Right ventricle myocardium inferior (tissue), 1 donor: Measurements from ENCODE around the gene TMTC2. TPM values are rescaled to one million over a fixed set of nuclear protein-coding genes. Genes with fewer than 3 reads are reported as not detected.
A peak's percentile ranks its signal among the peaks of the same experiment; 100 is the strongest.

Experiments used
- ATAC-seq: fragments of 200-7000 bp; cut with Tn5 transposase; one replicate; pipeline ENCODE4 v1.9.1; 2020; ENCODE audit warnings: mild to moderate bottlenecking, moderate library complexity
- DNase-seq: peaks from one replicate; pipeline ENCODE4 v3.0.0; 2021; ENCODE audit errors: missing footprints
- intact Hi-C: fragments of 100-400 bp; cut with DNase I; formaldehyde crosslinking; loops from one replicate; pipeline ENCODE4 v1.11.0; 2022
- total RNA-seq: library from RNA; stranded (reverse); fragmentation: NEBNext Ultra II Directional; extraction: Animal tissue kit (Norgen Biotek cat#: 25700); gene quantifications from one replicate; pipeline ENCODE4 v1.2.1, GENCODE V29; 2021
- donor health status: DM: no; HTN: yes; CAD: no; lungs with severe emphysema.

TMTC2 gene
- total RNA-seq, 1 donor from 2014 or later: 4.4 TPM

- DNase-seq (no peak), ATAC-seq (peak; percentile 52)
Measured at GRCh38 chr12:83015390-83016217, 328.9 kb downstream of the TMTC2 start.

DNA sequence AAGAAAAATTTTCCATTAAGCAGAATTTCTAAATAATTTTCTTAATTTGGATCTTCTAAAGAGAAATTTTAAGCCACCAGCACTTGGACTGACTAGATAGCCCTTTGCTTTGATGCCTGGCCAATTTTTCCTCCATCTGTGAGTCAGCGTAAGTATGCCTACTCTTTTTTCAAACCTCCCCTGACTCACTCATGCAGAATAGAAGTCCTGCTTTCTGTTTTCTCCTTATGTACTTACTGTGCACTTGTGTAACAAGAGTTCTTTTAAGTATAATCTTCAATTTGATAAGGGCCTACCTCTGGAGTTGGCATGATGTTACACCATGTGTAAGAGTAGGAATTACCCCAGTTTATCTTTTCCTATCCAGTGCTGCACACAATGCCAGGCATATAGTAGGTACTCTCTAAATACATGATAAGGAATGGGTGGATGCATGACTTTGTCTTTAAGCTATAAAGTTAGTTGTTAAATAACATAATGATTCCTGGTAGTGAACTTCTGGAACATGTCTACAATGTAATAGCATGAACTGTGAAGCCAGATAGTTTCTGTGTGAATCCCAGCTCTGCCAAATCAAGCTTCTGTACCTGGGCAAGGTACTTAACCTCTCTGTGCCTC is 329.6 kb downstream of the TMTC2 start:
- DNase-seq (no peak), ATAC-seq (peak; percentile 44)
- intact Hi-C loops: no loop called here

More at GRCh38 chr12:83015390-83016217, 328.9 kb downstream of the TMTC2 start:
- intact Hi-C loops: no loop called here

- ATAC-seq (peak; percentile 38), DNase-seq (no peak)
- intact Hi-C loops: no loop called here
Measured at GRCh38 chr12:83016991-83017390, 330.3 kb downstream of the TMTC2 start.

GRCh38 chr12:83018088-83018487 is 331.4 kb downstream of the TMTC2 start:
- intact Hi-C loops: no loop called here
- peak; percentile 79 for ATAC-seq

GRCh38 chr12:83027021-83027723 is 340.5 kb downstream of the TMTC2 start:
- intact Hi-C loops: no loop called here
- DNase-seq (no peak), ATAC-seq (no peak)

More at GRCh38 chr12:83018088-83018487, 331.4 kb downstream of the TMTC2 start:
- DNase-seq: no peak

- ATAC-seq: no peak
- DNase-seq: no peak
- intact Hi-C loops: no loop called here
Measured at GRCh38 chr12:83031196-83031595, 344.5 kb downstream of the TMTC2 start.

GRCh38 chr12:83036847-83037246 is 350.1 kb downstream of the TMTC2 start:
- DNase-seq (no peak), ATAC-seq (no peak)
- intact Hi-C loops: no loop called here

GRCh38 chr12:83039413-83039812 is 352.7 kb downstream of the TMTC2 start:
- DNase-seq: no peak
- ATAC-seq: no peak
- intact Hi-C loops: no loop called here

DNA sequence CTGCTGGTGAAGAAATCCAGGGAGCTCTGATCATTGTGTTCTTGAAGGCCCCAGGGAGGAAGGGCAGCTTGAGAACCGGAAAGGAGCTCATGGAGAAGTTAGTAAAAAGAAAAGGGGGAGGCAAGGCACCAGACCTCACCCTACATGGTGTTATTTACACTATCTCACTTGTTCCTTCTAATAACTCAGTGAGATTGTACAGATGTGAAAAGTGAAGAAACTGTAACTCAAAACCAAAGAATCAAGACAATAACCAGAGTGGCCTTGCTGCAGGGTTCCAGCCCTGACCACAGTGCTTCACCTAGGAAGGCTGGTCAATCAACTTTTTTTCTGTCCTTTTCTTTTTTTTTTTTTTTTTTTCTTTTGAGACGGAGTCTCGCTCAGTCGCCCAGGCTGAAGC is 353.6 kb downstream of the TMTC2 start:
- intact Hi-C loops: no loop called here
- ATAC-seq: no peak
- no peak for DNase-seq

- no peak for DNase-seq
- intact Hi-C loops: no loop called here
- ATAC-seq: no peak
Measured at GRCh38 chr12:83040991-83041390, 354.3 kb downstream of the TMTC2 start.

DNA sequence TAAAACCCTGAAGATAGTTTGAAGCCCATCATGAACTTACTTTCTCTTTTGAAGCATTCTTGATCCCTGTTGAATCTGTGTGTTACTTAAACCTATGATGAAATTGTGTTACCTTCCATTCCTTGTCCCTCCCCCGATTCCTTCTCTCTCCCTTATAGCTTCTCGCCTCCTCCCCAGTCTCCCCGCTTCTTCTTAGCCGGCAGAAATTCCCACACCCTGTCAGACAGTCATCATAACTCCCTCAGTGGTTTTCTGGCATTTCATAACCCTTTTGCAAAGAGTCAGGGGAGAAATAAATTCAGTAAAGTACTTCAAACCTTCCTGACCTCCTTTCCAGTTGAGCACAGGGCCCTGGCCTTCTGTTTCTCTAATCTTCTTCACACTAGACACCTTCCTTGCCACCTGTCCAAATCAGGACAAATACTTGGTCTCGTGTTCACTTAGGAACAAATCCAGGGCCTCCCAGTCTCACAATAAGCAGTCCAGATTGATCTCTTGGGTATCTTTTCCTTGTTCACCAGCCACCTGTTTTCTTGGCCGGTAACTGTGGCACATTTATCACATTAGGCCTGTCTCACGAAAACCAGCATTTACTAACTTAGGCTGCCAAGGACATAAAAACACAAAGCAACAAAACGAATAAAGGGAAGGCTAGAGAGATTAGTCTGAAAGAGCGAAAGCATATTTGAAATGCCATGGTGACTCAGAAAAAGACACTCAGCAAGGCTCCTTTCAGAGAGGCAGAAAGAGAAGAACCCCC is 355.9 kb downstream of the TMTC2 start:
- no peak for DNase-seq
- intact Hi-C loops: no loop called here
- no peak for ATAC-seq

DNA sequence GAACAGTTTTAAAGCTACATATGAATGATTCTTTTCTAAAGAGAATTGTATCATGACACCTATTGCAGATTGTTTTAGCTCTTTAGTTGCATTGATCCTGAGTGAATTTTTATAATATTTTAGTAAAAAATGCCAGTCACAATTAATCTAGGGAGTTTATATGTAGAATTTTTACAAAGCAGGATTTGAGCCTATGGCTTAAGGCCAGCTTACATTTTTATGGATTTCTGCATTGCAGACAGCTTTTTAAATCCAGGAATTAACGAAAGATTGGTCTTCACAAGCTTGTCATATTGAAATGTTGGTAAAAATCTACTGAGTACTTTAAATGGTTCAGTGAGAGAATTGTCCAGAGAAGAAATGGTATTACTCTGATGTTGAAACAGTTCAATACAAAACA is 358.0 kb downstream of the TMTC2 start:
- intact Hi-C loops: no loop called here
- no peak for DNase-seq
- no peak for ATAC-seq

DNA sequence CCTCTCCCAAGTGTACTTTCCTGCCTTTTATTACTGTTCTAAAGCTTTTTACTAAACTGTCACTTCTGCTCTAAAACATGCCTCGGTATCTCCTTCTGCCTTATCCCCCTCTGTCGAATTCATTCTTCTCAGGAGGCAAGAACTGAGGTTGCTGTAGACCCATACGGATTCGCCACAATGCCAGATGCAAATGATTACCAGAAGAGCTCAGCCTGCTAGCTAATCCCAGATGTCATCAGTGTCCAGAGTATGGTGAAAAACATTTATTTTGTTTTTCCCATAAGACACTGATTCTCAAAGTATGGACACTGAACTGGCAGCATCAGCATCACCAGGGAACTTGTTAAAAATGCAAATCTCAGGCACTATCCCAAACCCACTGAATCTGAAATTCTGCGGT is 359.3 kb downstream of the TMTC2 start:
- intact Hi-C loops: no loop called here
- DNase-seq: no peak
- no peak for ATAC-seq

DNA sequence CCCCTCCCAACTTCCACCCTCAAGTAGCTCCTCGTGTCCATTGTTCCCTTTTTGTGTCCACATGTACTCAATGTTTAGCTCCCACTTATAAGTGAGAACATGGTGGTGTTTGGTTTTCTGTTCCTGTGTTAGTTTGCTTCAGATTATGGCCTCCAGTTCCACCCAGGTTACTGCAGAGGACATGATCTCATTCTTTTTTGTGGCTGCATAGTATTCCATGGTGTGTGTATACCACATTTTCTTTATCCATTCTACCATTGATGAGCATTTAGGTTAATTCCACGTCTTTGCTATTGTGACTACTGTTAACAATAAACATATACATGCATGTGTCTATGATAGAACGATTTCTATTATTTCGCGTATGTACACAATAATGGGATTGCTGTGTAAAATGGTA is 362.6 kb downstream of the TMTC2 start:
- ATAC-seq (no peak), DNase-seq (no peak)
- intact Hi-C loops: no loop called here

- ATAC-seq (no peak), DNase-seq (no peak)
- intact Hi-C loops: no loop called here
Measured at GRCh38 chr12:83052890-83053541, 366.3 kb downstream of the TMTC2 start.

DNA sequence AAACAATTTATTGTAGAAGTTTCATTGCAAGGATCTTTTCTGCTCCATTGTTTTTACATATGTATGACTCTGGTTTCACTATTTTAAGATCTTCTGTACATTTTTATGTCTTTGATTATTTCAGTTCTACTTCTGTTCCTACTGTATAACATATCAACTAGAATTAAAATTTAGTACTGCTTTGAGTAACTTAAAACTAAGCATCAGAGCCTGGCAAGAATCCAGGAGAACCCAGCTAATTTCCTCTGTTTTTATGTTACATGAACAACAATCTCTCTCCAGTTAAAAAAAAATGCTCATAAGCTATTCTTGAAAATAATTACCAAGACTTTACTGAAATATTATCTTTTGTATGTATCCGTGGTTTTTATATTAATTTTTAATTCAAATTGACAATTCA is 370.7 kb downstream of the TMTC2 start:
- intact Hi-C loops: no loop called here
- ATAC-seq (no peak), DNase-seq (no peak)

- DNase-seq (no peak), ATAC-seq (no peak)
- intact Hi-C loops: no loop called here
Measured at GRCh38 chr12:83059107-83059506, 372.4 kb downstream of the TMTC2 start.

DNA sequence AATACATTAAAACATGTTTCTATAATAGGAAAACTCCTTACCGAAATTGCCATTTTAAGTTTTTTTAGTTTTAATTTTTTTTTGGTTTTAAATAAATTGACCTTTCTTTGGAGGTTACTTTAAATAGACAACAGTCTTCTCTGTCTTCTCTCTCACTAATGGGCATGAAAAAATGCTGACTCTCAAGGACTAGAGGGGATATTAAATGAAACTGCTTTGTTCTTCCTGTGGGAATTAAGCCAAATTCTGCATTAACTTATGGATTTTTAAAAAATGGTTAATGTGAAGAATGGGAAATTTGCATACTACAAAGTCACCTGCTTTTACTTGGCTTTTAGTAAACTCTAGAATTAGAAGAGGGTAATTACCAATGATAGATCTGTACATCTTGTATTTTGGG is 378.9 kb downstream of the TMTC2 start:
- DNase-seq (no peak), ATAC-seq (no peak)
- intact Hi-C loops: no loop called here

DNA sequence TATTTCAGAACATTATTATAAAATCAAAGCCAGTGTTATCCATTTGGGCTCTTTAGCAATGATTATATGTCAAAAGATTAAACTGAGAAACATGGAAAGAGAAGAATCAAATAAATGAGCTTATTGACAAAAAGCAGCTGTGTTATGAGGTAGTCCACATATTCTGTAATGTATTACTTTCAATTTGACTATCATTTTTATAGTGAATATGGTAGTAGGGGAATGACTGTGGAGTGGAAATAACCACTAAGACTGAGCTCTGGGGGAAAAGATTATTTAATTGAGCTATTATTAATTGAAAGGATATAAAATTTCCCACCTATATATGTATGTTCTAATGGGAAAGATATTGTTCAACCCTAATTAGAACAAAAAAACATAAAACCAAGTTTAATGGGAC is 381.3 kb downstream of the TMTC2 start:
- intact Hi-C loops: no loop called here
- ATAC-seq (no peak), DNase-seq (no peak)
